Neural progenitor cell (in vitro differentiated cells): Measurements from ENCODE around the gene SAP30L.

Source experiments
- EZH2 ChIP-seq: fragments of 200-600 bp; sonication (generic); IDR thresholded peaks from 2 replicates; pipeline ENCODE4 v1.6.1; 2017; ENCODE audit warnings: antibody characterized with exemption, mild to moderate bottlenecking, moderate library complexity
- TF ChIP-seq, protein P1 (sequence below): fragments of 200-600 bp; sonication (generic); IDR thresholded peaks from 2 replicates; pipeline ENCODE4 v1.5.1; 2017; ENCODE audit warnings: antibody characterized with exemption, mild to moderate bottlenecking

GRCh38 chr5:154482528-154483449, 37.0 kb downstream of the SAP30L start:
- TF ChIP-seq, protein P1, sequence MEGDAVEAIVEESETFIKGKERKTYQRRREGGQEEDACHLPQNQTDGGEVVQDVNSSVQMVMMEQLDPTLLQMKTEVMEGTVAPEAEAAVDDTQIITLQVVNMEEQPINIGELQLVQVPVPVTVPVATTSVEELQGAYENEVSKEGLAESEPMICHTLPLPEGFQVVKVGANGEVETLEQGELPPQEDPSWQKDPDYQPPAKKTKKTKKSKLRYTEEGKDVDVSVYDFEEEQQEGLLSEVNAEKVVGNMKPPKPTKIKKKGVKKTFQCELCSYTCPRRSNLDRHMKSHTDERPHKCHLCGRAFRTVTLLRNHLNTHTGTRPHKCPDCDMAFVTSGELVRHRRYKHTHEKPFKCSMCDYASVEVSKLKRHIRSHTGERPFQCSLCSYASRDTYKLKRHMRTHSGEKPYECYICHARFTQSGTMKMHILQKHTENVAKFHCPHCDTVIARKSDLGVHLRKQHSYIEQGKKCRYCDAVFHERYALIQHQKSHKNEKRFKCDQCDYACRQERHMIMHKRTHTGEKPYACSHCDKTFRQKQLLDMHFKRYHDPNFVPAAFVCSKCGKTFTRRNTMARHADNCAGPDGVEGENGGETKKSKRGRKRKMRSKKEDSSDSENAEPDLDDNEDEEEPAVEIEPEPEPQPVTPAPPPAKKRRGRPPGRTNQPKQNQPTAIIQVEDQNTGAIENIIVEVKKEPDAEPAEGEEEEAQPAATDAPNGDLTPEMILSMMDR: no peak
- peak; percentile 98 for TF ChIP-seq EZH2
